GM18909 (cell line): ENCODE results near the gene PSEN2.

Experiments used
- ATAC-seq: cut with Tn5 transposase; IDR thresholded peaks from one replicate; pipeline ENCODE4 v1.9.1; 2021; ENCODE audit warnings: mild to moderate bottlenecking; ENCODE audit not compliant: unreplicated experiment, poor library complexity

PSEN2 gene

GRCh38 chr1:226945106-226945857 lies 74.9 kb downstream of the PSEN2 start:
- no peak for ATAC-seq
